ENCODE measurements around the gene KCTD3.

DNA sequence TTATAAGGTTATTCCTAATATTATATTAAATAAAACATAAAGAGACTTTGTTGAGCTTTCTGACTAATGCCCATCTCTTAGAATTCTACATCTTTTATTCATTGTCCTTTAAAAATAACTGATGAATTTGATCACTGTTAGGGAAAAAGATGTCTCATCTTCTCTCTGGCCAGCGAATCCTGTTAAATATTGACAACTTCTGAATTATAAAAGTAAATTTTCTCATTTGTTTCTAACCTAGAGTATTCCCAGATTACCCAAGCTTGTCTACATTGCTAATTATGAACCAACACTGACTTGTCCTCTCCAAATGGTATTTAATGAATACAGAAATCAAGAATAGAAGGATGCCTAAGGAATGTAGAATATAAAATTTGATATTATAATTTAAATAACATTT, 24.8 kb upstream of the KCTD3 start:
- TF ChIP-seq FOXK2 (IDR thresholded peaks at IDR 0.05) (no peak), L3MBTL2 (conservative IDR thresholded peaks at IDR 0.05) (no peak), HDGF (IDR thresholded peaks at IDR 0.05; ENCODE audit: borderline replicate concordance) (no peak)
